ENCODE data around the gene SLC35F1. TPM values are rescaled to one million over a fixed set of nuclear protein-coding genes. Genes with fewer than 3 reads are reported as not detected.

The SLC35F1 gene
- polyA plus RNA-seq, 1 donor (not counting 4 experiments of a cell fraction or from before 2014, with no cell fraction given): not detected

DNA sequence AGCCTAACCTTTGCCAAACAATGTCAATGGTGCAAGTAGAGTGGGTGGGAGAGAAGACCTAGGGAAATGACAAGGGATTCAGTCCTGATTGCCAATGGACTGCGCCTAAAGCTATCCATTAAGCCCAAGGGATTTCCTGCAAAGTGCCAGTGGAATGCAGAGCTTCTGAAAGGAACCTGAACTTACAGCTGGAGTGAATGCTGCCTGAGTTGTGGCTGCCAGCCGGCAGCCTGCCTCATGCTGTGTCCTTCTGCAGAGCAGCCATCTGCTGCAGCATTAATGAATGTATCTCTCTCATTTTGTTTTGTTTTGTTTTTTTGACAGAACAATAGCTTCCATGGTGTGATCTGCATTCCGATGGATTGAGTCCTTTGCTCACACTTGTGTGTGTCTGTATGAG is 44.7 kb downstream of the SLC35F1 start:
- no peak for FAIRE-seq

DNA sequence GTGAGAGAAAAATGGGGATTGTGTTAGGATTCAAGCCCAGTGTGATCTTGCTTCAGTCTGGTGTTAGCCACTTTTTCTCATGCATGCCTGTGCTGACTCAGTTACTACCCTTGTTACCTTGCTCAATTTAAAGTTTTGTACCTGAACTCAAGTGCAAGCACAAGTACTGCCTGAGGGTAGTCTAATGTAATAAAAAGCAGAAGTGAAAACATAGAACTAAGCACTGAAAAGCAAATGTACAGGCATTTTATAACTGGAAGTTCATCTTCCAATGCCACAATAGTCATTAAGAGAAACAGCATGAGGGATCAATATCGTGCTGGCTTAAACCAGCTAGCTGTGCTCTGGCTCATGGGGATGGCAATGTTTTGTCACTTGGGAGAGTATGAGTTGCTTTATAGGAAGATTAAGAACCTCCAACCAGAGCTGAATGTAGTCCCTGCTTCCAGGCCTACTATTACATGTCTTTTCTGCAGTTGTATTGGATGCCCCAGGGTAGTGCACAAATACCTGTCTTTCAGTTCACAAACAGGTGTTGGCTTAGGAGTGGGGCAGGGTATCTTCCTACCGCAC is 48.7 kb downstream of the SLC35F1 start:
- Histone ChIP-seq H3K9ac (ENCODE audit: control insufficient read depth, extremely low read depth, insufficient read depth, low read length) (no peak overlapping the region), H3K27ac (ENCODE audit: control insufficient read depth, insufficient read depth, low read length) (no peak overlapping the region), H3K9me3 (ENCODE audit: control insufficient read depth, low read depth, low read length) (no peaks in the 10 kb centered on the region), H3K4me3 (ENCODE audit: control insufficient read depth in 2 of 3, extremely low read depth in 1 of 3, insufficient read depth in 2 of 3, low read depth in 1 of 3, low read length in 3 of 3) (no peak overlapping the region), H3K79me2 (ENCODE audit: control insufficient read depth, insufficient read depth, low read length) (no peaks in the 10 kb centered on the region), H3K27me3 (ENCODE audit: control insufficient read depth, extremely low read depth, insufficient read depth, low read length) (no peaks in the 10 kb centered on the region), H4K20me1 (ENCODE audit: control insufficient read depth, extremely low read depth, insufficient read depth, low read length) (no peaks in the 10 kb centered on the region), H3K9me1 (ENCODE audit: control insufficient read depth, extremely low read depth, insufficient read depth, low read length) (no peaks in the 10 kb centered on the region), H2AFZ (ENCODE audit: control insufficient read depth, low read length) (no peak overlapping the region), H3K36me3 (ENCODE audit: control insufficient read depth in 2 of 2, extremely low read depth in 1 of 2, insufficient read depth in 2 of 2, low read length in 2 of 2) (no peaks in the 10 kb centered on the region), H3K4me2 (ENCODE audit: control insufficient read depth, extremely low read depth, insufficient read depth, low read depth, low read length) (no peak overlapping the region), H3K4me1 (ENCODE audit: control insufficient read depth, extremely low read depth, insufficient read depth, low read length) (no peaks in the 10 kb centered on the region)
- dilution Hi-C loops (cut with MboI; ENCODE audit: extremely low pct_ligation_motif_present, low sequenced_read_pairs): no loop called here
- no peak for FAIRE-seq
- no peak for DNase-seq (ENCODE audit: low read depth, low spot score)
- TF ChIP-seq, protein P1, sequence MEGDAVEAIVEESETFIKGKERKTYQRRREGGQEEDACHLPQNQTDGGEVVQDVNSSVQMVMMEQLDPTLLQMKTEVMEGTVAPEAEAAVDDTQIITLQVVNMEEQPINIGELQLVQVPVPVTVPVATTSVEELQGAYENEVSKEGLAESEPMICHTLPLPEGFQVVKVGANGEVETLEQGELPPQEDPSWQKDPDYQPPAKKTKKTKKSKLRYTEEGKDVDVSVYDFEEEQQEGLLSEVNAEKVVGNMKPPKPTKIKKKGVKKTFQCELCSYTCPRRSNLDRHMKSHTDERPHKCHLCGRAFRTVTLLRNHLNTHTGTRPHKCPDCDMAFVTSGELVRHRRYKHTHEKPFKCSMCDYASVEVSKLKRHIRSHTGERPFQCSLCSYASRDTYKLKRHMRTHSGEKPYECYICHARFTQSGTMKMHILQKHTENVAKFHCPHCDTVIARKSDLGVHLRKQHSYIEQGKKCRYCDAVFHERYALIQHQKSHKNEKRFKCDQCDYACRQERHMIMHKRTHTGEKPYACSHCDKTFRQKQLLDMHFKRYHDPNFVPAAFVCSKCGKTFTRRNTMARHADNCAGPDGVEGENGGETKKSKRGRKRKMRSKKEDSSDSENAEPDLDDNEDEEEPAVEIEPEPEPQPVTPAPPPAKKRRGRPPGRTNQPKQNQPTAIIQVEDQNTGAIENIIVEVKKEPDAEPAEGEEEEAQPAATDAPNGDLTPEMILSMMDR (optimal IDR thresholded peaks at IDR 0.05 in 1 of 3, IDR thresholded peaks at IDR 0.05 in 1 of 3, conservative IDR thresholded peaks at IDR 0.05 in 1 of 3; ENCODE audit: extremely low read depth in 1 of 3, insufficient read depth in 2 of 3, low read length in 3 of 3): no peak
- TF ChIP-seq EZH2 (IDR thresholded peaks at IDR 0.05; ENCODE audit: low read length): no peak

More for the DNA sequence above, 44.7 kb downstream of the SLC35F1 start:
- Histone ChIP-seq H3K9ac (ENCODE audit: control insufficient read depth, extremely low read depth, insufficient read depth, low read length) (no peak overlapping the region), H3K36me3 (ENCODE audit: control insufficient read depth in 2 of 2, extremely low read depth in 1 of 2, insufficient read depth in 2 of 2, low read length in 2 of 2) (no peaks in the 10 kb centered on the region), H3K9me3 (ENCODE audit: control insufficient read depth, low read depth, low read length) (no peaks in the 10 kb centered on the region), H3K9me1 (ENCODE audit: control insufficient read depth, extremely low read depth, insufficient read depth, low read length) (no peaks in the 10 kb centered on the region), H3K27ac (ENCODE audit: control insufficient read depth, insufficient read depth, low read length) (no peak overlapping the region), H4K20me1 (ENCODE audit: control insufficient read depth, extremely low read depth, insufficient read depth, low read length) (no peaks in the 10 kb centered on the region), H3K27me3 (ENCODE audit: control insufficient read depth, extremely low read depth, insufficient read depth, low read length) (no peaks in the 10 kb centered on the region), H3K79me2 (ENCODE audit: control insufficient read depth, insufficient read depth, low read length) (no peaks in the 10 kb centered on the region), H3K4me2 (ENCODE audit: control insufficient read depth, extremely low read depth, insufficient read depth, low read depth, low read length) (no peak overlapping the region), H3K4me1 (ENCODE audit: control insufficient read depth, extremely low read depth, insufficient read depth, low read length) (no peaks in the 10 kb centered on the region), H2AFZ (ENCODE audit: control insufficient read depth, low read length) (no peak overlapping the region), H3K4me3 (ENCODE audit: control insufficient read depth in 2 of 3, extremely low read depth in 1 of 3, insufficient read depth in 2 of 3, low read depth in 1 of 3, low read length in 3 of 3) (no peak overlapping the region)
- TF ChIP-seq, protein P1 (optimal IDR thresholded peaks at IDR 0.05 in 1 of 3, IDR thresholded peaks at IDR 0.05 in 1 of 3, conservative IDR thresholded peaks at IDR 0.05 in 1 of 3; ENCODE audit: extremely low read depth in 1 of 3, insufficient read depth in 2 of 3, low read length in 3 of 3): no peak
- TF ChIP-seq EZH2 (IDR thresholded peaks at IDR 0.05; ENCODE audit: low read length): no peak
- dilution Hi-C loops (cut with MboI; ENCODE audit: extremely low pct_ligation_motif_present, low sequenced_read_pairs): no loop called here
- no peak for DNase-seq (ENCODE audit: low read depth, low spot score)
